A549 treated with AZD2906 at 1 μM for 4 hours (cell line): ENCODE results near the gene MADCAM1. TPM values are rescaled to one million over a fixed set of nuclear protein-coding genes. Genes with fewer than 3 reads are reported as not detected.

Source experiments
- total RNA-seq: library from RNA; stranded (reverse); fragments of 200-300 nt; extraction: Qiagen RNA extraction; gene quantifications from 5 replicates; pipeline ENCODE4 v1.2.3, GENCODE V29; 2022

MADCAM1 gene
- total RNA-seq = 0.15 to 0.45 TPM (median 0.30 TPM) in 5 replicates

GRCh38 chr19:496112-496665 is at the start of gene MADCAM1:
MADCAM1 (plus strand) TSS chr19:496486; CDS start chr19:496500, 14 bp downstream.

GRCh38 chr19:460877-461720 is 35.2 kb upstream of the MADCAM1 start, which contains the start of gene SHC2:
SHC2 (minus strand) TSS chr19:461033; CDS start chr19:460996, 37 bp downstream.

GRCh38 chr19:507286-508203 is 11.3 kb downstream of the MADCAM1 start, which contains the start of gene TPGS1:
TPGS1 (plus strand) TSS chr19:507497; CDS start chr19:507507, 10 bp downstream.

GRCh38 chr19:531753-532560 is 35.7 kb downstream of the MADCAM1 start, which contains the start of gene CDC34:
CDC34 (plus strand) TSS chr19:531760; CDS start chr19:531932, 172 bp downstream.

GRCh38 chr19:543910-544608 is 47.8 kb downstream of the MADCAM1 start, which contains the start of gene GZMM:
GZMM (plus strand) TSS chr19:544053; CDS start chr19:544072, 19 bp downstream.

Other genes starting within 250 kb of the MADCAM1 start
- gene PLPP2, start 205.1 kb upstream of the MADCAM1 start, total RNA-seq = 75.6 to 112 TPM (median 102 TPM) in 5 replicates
- gene MIER2, start 151.7 kb upstream of the MADCAM1 start, total RNA-seq = 14.0 to 20.1 TPM (median 18.9 TPM) in 5 replicates
- gene C2CD4C, start 87.3 kb upstream of the MADCAM1 start, total RNA-seq = 0.35 to 0.70 TPM (median 0.53 TPM) in 5 replicates
- gene SHC2, start 35.5 kb upstream of the MADCAM1 start, total RNA-seq = 0.79 to 1.5 TPM (median 0.93 TPM) in 5 replicates
- gene TPGS1, start 11.0 kb downstream of the MADCAM1 start, total RNA-seq = 11.4 to 18.4 TPM (median 17.4 TPM) in 5 replicates
- gene CDC34, start 35.3 kb downstream of the MADCAM1 start, total RNA-seq = 59.1 to 93.2 TPM (median 92.5 TPM) in 5 replicates
- gene GZMM, start 47.6 kb downstream of the MADCAM1 start, total RNA-seq = 0.29 to 0.47 TPM (median 0.32 TPM) in 4 of 5 replicates, not detected in the other
- gene BSG, start 76.1 kb downstream of the MADCAM1 start, total RNA-seq = 658 to 742 TPM (median 709 TPM) in 5 replicates
- gene HCN2, start 93.4 kb downstream of the MADCAM1 start, total RNA-seq = 26.6 to 37.3 TPM (median 36.3 TPM) in 5 replicates
- 63.3 to 94.7 TPM (median 88.7 TPM) in 5 replicates for gene POLRMT, start 137.1 kb downstream of the MADCAM1 start, total RNA-seq
- 0.46 to 0.82 TPM (median 0.66 TPM) in 5 replicates for gene FGF22, start 143.4 kb downstream of the MADCAM1 start, total RNA-seq
- gene RNF126, start 166.7 kb downstream of the MADCAM1 start, total RNA-seq = 54.8 to 75.9 TPM (median 73.1 TPM) in 5 replicates
- gene FSTL3, start 179.9 kb downstream of the MADCAM1 start, total RNA-seq = 217 to 278 TPM (median 258 TPM) in 5 replicates
- 0.17 to 0.18 TPM in 2 of 5 replicates, not detected in the others for gene PRSS57, start 199.0 kb downstream of the MADCAM1 start, total RNA-seq
- 11.4 to 15.5 TPM (median 14.4 TPM) in 5 replicates for gene PALM, start 212.4 kb downstream of the MADCAM1 start, total RNA-seq